B cell (primary cell): Measurements from ENCODE around the gene ZNF423. TPM values are rescaled to one million over a fixed set of nuclear protein-coding genes. Genes with fewer than 3 reads are reported as not detected.

Experiments used
- ATAC-seq: fragments of 200-7000 bp; cut with Tn5 transposase; one replicate; pipeline ENCODE4 v1.10.0; 2021; ENCODE audit warnings: low read depth, mild to moderate bottlenecking, moderate number of reproducible peaks, moderate library complexity
- CTCF ChIA-PET: fragments of 350-600 bp; sonication (Branson Sonifier 250); formaldehyde crosslinking; loops from one replicate; lab custom pipeline; 2021; ENCODE audit warnings: antibody characterized with exemption, inconsistent platforms; lab: Charles Lee
- POLR2A ChIA-PET: fragments of 350-600 bp; sonication (Branson Sonifier 250); formaldehyde crosslinking; loops from one replicate; lab custom pipeline; 2021; ENCODE audit warnings: antibody characterized with exemption; lab: Charles Lee
- DNase-seq: peaks from one replicate; pipeline ENCODE4 v3.0.0; 2013
- H2AFZ ChIP-seq: 2 replicates; pipeline ENCODE4 v1.6.1; 2012; ENCODE audit warnings: mild to moderate bottlenecking, low read depth, low read length; ENCODE audit not compliant: insufficient read depth, poor library complexity, severe bottlenecking
- H3K27ac ChIP-seq, 2 donors: 1 replicate in 1 of 2; 2 replicates in 1 of 2; pipeline ENCODE4 v1.5.1; 2012 to 2013; ENCODE audit warnings: low read length in 2 of 2, mild to moderate bottlenecking in 2 of 2, moderate library complexity in 1 of 2
- H3K27me3 ChIP-seq, 4 experiments: fragments of 200-600 bp in 1 of 4; sonication (generic) in 1 of 4; replicated peaks in 1 of 4; 1 replicate in 2 of 4; 2 replicates in 2 of 4; pipeline versions ENCODE4 v1.6.1 to v1.7.0; 2013 to 2016; ENCODE audit warnings: low read length in 3 of 4, mild to moderate bottlenecking in 2 of 4, mixed read lengths in 1 of 4, moderate library complexity in 1 of 4; ENCODE audit not compliant: insufficient read depth in 4 of 4, control insufficient read depth in 3 of 4; ENCODE audit errors: control extremely low read depth in 1 of 4
- H3K36me3 ChIP-seq, 2 experiments: replicated peaks in 1 of 2; 1 replicate in 1 of 2; 2 replicates in 1 of 2; pipeline versions ENCODE4 v1.6.1 to v1.7.1; 2013; ENCODE audit warnings: low read length in 1 of 2; ENCODE audit not compliant: insufficient read depth in 2 of 2, control insufficient read depth in 1 of 2; ENCODE audit errors: control extremely low read depth in 1 of 2, extremely low read depth in 1 of 2
- H3K4me1 ChIP-seq, 2 donors: fragments of 200-600 bp in 1 of 2; sonication (generic) in 1 of 2; 1 replicate in 1 of 2; 2 replicates in 1 of 2; pipeline versions ENCODE4 v1.5.1 to v1.6.1; 2013 to 2017; ENCODE audit warnings: low read length in 2 of 2; ENCODE audit not compliant: control insufficient read depth in 2 of 2, insufficient read depth in 2 of 2
- H3K4me2 ChIP-seq: replicated peaks from 2 replicates; pipeline ENCODE3; 2012; ENCODE audit warnings: mild to moderate bottlenecking, low read depth, low read length; ENCODE audit not compliant: poor library complexity, severe bottlenecking
- H3K4me3 ChIP-seq, 5 experiments: fragments of 200-600 bp in 1 of 5; sonication (generic) in 1 of 5; 1 replicate in 3 of 5; 2 replicates in 2 of 5; pipeline versions ENCODE4 v1.5.1 to v1.7.0; 2011 to 2016; ENCODE audit warnings: low read length in 4 of 5, mild to moderate bottlenecking in 4 of 5, low read depth in 2 of 5, control low read depth in 1 of 5, moderate library complexity in 1 of 5; ENCODE audit not compliant: insufficient read depth in 1 of 5; ENCODE audit errors: control extremely low read depth in 1 of 5, extremely low read depth in 1 of 5
- H3K79me2 ChIP-seq: fragments of 200-600 bp; sonication (generic); one replicate; pipeline ENCODE4 v1.6.0; 2016; ENCODE audit warnings: low read length; ENCODE audit not compliant: control insufficient read depth, insufficient read depth
- H3K9ac ChIP-seq: fragments of 200-600 bp; sonication (generic); 2 replicates; pipeline ENCODE4 v1.6.1; 2017; ENCODE audit warnings: mild to moderate bottlenecking, low read length, moderate library complexity
- H3K9me3 ChIP-seq, 3 donors: one replicate each; pipeline versions ENCODE4 v1.6.1 to v1.7.1; 2013; ENCODE audit warnings: low read length in 2 of 3; ENCODE audit not compliant: control insufficient read depth in 2 of 3, insufficient read depth in 1 of 3; ENCODE audit errors: control extremely low read depth in 1 of 3
- H4K20me1 ChIP-seq: 2 replicates; pipeline ENCODE4 v1.6.0; 2012; ENCODE audit warnings: mild to moderate bottlenecking, low read length; ENCODE audit not compliant: insufficient read depth, control insufficient read depth, poor library complexity, severe bottlenecking
- H3K27ac Mint-ChIP-seq: one replicate; pipeline ENCODE4 v1.8.0; 2021; ENCODE audit warnings: mixed read lengths
- H3K27me3 Mint-ChIP-seq: one replicate; pipeline ENCODE4 v1.8.0; 2021; ENCODE audit warnings: mixed read lengths
- H3K4me1 Mint-ChIP-seq: one replicate; pipeline ENCODE4 v1.8.0; 2021; ENCODE audit warnings: mixed read lengths
- H3K4me3 Mint-ChIP-seq: one replicate; pipeline ENCODE4 v1.8.0; 2021; ENCODE audit warnings: mixed read lengths
- H3K9me3 Mint-ChIP-seq: one replicate; pipeline ENCODE4 v1.8.0; 2022; ENCODE audit warnings: mixed read lengths; ENCODE audit not compliant: insufficient read depth
- EZH2 ChIP-seq: IDR thresholded peaks from 2 replicates; pipeline ENCODE4 v1.6.1; 2012; ENCODE audit warnings: borderline replicate concordance, low read depth, mild to moderate bottlenecking, moderate library complexity, low read length; ENCODE audit not compliant: insufficient read depth, poor library complexity, severe bottlenecking
- WGBS: methylation state at CpG from one replicate; pipeline ENCODE4 v1.1.5; 2013; ENCODE audit warnings: missing lambda C conversion rate; ENCODE audit not compliant: insufficient coverage; 5-methylcytosine and 5-hydroxymethylcytosine counted together
- intact Hi-C: fragments of 100-400 bp; cut with micrococcal nuclease; formaldehyde crosslinking; loops from one replicate; pipeline ENCODE4 v1.10.0; 2022
- polyA plus RNA-seq: library from polyadenylated mRNA; depleted of rRNA; stranded (reverse); fragments of >200 nt; gene quantifications from 2 replicates; pipeline ENCODE4 v1.2.3, GENCODE V29; 2012
- total RNA-seq, 2 donors: library from RNA; stranded (reverse); fragments of 120-200 nt in 1 of 2; gene quantifications; 1 replicate in 1 of 2; 2 replicates in 1 of 2; pipeline versions ENCODE4 v1.2.3 to v1.2.4, GENCODE V29; 2013 to 2022
- TF ChIP-seq, protein P1 (sequence below): fragments of 200-600 bp; IDR thresholded peaks from one replicate; pipeline ENCODE4 v1.8.0; 2022; ENCODE audit warnings: antibody characterized with exemption, mild to moderate bottlenecking

Gene ZNF423
- total and polyA plus RNA-seq, 2 donors (not counting 1 experiment from before 2014, with no cell fraction given) = not detected

GRCh38 chr16:49776734-49777133 is 79.2 kb downstream of the ZNF423 start:
- H3K27ac Mint-ChIP-seq = no peak overlapping the region

GRCh38 chr16:49776085-49776595 is 79.8 kb downstream of the ZNF423 start:
- H3K27me3 ChIP-seq = no peaks in the 10 kb centered on the region
- CTCF ChIA-PET = no interaction called here
- TF ChIP-seq EZH2 = no peak
- TF ChIP-seq, protein P1, sequence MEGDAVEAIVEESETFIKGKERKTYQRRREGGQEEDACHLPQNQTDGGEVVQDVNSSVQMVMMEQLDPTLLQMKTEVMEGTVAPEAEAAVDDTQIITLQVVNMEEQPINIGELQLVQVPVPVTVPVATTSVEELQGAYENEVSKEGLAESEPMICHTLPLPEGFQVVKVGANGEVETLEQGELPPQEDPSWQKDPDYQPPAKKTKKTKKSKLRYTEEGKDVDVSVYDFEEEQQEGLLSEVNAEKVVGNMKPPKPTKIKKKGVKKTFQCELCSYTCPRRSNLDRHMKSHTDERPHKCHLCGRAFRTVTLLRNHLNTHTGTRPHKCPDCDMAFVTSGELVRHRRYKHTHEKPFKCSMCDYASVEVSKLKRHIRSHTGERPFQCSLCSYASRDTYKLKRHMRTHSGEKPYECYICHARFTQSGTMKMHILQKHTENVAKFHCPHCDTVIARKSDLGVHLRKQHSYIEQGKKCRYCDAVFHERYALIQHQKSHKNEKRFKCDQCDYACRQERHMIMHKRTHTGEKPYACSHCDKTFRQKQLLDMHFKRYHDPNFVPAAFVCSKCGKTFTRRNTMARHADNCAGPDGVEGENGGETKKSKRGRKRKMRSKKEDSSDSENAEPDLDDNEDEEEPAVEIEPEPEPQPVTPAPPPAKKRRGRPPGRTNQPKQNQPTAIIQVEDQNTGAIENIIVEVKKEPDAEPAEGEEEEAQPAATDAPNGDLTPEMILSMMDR = no peak
- WGBS = 80% methylated on average over 14 of the region's 16 CpGs
- no peak overlapping the region for H3K9ac ChIP-seq
- no peak overlapping the region for H3K27ac ChIP-seq
- no peaks in the 10 kb centered on the region for H4K20me1 ChIP-seq
- POLR2A ChIA-PET = no interaction called here
- H3K4me3 ChIP-seq = no peak overlapping the region
- H3K79me2 ChIP-seq = no peaks in the 10 kb centered on the region
- no peaks in the 10 kb centered on the region for H3K9me3 ChIP-seq
- DNase-seq (no peak), ATAC-seq (no peak)
- no peak overlapping the region for H2AFZ ChIP-seq
- Mint-ChIP-seq H3K4me3 (no peak overlapping the region), H3K27ac (no peak overlapping the region), H3K27me3 (peaks cover 4% of the 10 kb centered on the region), H3K4me1 (no peaks in the 10 kb centered on the region), H3K9me3 (no peaks in the 10 kb centered on the region)
- no peaks in the 10 kb centered on the region for H3K4me1 ChIP-seq
- H3K36me3 ChIP-seq = no peaks in the 10 kb centered on the region
- intact Hi-C loops = no loop called here
- H3K4me2 ChIP-seq = no peak overlapping the region

More at GRCh38 chr16:49776734-49777133, 79.2 kb downstream of the ZNF423 start:
- Histone ChIP-seq H3K36me3 (no peaks in the 10 kb centered on the region), H3K4me2 (no peak overlapping the region), H3K9me3 (no peaks in the 10 kb centered on the region), H3K9ac (no peak overlapping the region), H3K27me3 (no peaks in the 10 kb centered on the region), H3K4me1 (no peaks in the 10 kb centered on the region), H3K27ac (no peak overlapping the region), H3K79me2 (no peaks in the 10 kb centered on the region), H2AFZ (no peak overlapping the region), H3K4me3 (no peak overlapping the region), H4K20me1 (no peaks in the 10 kb centered on the region)
- WGBS = 92% methylated on average over 4 of the region's 4 CpGs
- intact Hi-C loops = no loop called here
- DNase-seq (no peak), ATAC-seq (no peak)
- Mint-ChIP-seq H3K4me1 (no peaks in the 10 kb centered on the region), H3K9me3 (no peaks in the 10 kb centered on the region), H3K27me3 (peaks cover 4% of the 10 kb centered on the region), H3K4me3 (no peak overlapping the region)
- ChIA-PET CTCF (no interaction called here), POLR2A (no interaction called here)
- TF ChIP-seq, protein P1 = no peak
- no peak for TF ChIP-seq EZH2
